ENCODE results near the gene WNK2.

DNA sequence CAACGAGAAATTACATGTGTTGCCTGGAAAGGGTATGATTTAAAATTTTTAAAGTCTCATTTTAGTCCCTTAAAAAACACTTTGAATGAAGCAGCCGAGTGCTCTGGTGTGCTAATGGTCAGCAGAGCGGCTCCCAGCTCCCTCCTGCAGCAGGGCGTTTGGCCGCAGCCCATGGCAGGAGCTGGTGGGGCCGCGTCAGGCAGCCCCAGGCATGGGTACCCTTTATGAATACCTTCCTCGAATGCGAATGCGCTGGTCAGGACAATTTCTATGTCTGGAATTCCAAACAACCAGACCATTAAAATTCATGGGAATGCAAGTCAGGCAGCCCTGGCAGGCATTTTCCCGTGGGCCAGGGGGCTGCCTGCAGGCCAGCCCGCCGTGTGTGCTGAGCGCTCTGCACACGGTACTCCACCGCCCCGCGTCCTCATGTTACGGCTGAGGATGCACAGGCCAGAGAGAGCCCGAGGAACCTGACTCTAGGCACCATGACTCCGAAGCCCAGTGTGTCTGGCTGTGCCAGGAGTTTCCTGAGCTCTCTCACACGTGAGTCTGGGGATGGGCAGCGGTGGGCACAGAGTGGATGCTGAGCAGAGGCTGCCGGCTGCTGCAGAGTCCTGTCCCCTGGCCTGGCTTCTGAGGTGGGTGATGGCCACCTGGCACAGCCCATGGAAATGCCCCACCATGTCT, 123.7 kb downstream of the WNK2 start:
- TF ChIP-seq EZH2 (IDR thresholded peaks at IDR 0.05), result no peak
- TF ChIP-seq POLR2AphosphoS5 (IDR thresholded peaks at IDR 0.05; ENCODE audit: borderline replicate concordance, low read depth, low read length), result no peak
- TF ChIP-seq FOXP2 (optimal IDR thresholded peaks at IDR 0.05; ENCODE audit: control extremely low read depth, extremely low read length, insufficient read depth), result no peak
